GM23338 (cell line): Measurements from ENCODE around the gene ENOSF1. TPM values are rescaled to one million over a fixed set of nuclear protein-coding genes. Genes with fewer than 3 reads are reported as not detected.

ENCODE experiments used
- ATAC-seq: fragments of 200-7000 bp; cut with Tn5 transposase; 3 replicates; pipeline ENCODE4 v1.9.1; 2020
- DNase-seq: peaks from one replicate; pipeline ENCODE4 v3.0.0-alpha.2; 2015; ENCODE audit warnings: low spot score
- H2AFZ ChIP-seq: fragments of 200-600 bp; sonication (generic); 2 replicates; pipeline ENCODE4 v1.8.0; 2016; ENCODE audit warnings: antibody characterized with exemption, mild to moderate bottlenecking, moderate library complexity
- H3F3A ChIP-seq: fragments of 200-600 bp; sonication (generic); replicated peaks from 2 replicates; pipeline ENCODE4 v1.8.0; 2017; ENCODE audit warnings: antibody characterized with exemption, mixed run types, low read depth
- H3K27ac ChIP-seq: fragments of 200-600 bp; sonication (generic); 2 replicates; pipeline ENCODE4 v1.6.1; 2016; ENCODE audit warnings: low read depth
- H3K27me3 ChIP-seq: fragments of 200-600 bp; sonication (generic); 2 replicates; pipeline ENCODE4 v1.8.0; 2016; ENCODE audit warnings: mild to moderate bottlenecking, mixed run types, moderate library complexity; ENCODE audit not compliant: insufficient read depth
- H3K36me3 ChIP-seq: fragments of 200-600 bp; sonication (generic); 2 replicates; pipeline ENCODE4 v1.8.0; 2016; ENCODE audit warnings: mild to moderate bottlenecking; ENCODE audit not compliant: insufficient read depth
- H3K4me1 ChIP-seq: fragments of 200-600 bp; sonication (generic); 2 replicates; pipeline ENCODE4 v1.8.0; 2016; ENCODE audit warnings: mild to moderate bottlenecking, moderate library complexity; ENCODE audit not compliant: insufficient read depth
- H3K4me2 ChIP-seq: fragments of 200-600 bp; sonication (generic); 2 replicates; pipeline ENCODE4 v1.7.1; 2017; ENCODE audit warnings: mixed run types
- H3K4me3 ChIP-seq: fragments of 200-600 bp; sonication (generic); 2 replicates; pipeline ENCODE4 v1.6.1; 2016; ENCODE audit warnings: mixed run types
- H3K79me2 ChIP-seq: fragments of 200-600 bp; sonication (generic); replicated peaks from 2 replicates; pipeline ENCODE4 v1.8.0; 2017; ENCODE audit warnings: mild to moderate bottlenecking; ENCODE audit not compliant: insufficient read depth
- H3K9me2 ChIP-seq: fragments of 200-600 bp; sonication (generic); 2 replicates; pipeline ENCODE4 v1.8.0; 2017; ENCODE audit not compliant: insufficient read depth
- H4K20me1 ChIP-seq: fragments of 200-600 bp; sonication (generic); replicated peaks from 2 replicates; pipeline ENCODE4 v1.8.0; 2017; ENCODE audit warnings: mild to moderate bottlenecking; ENCODE audit not compliant: insufficient read depth
- H3K27ac Mint-ChIP-seq: 2 replicates; pipeline ENCODE4 v1.8.0; 2020; ENCODE audit warnings: inconsistent platforms, mild to moderate bottlenecking, moderate library complexity, mixed read lengths
- H3K27me3 Mint-ChIP-seq: 3 replicates; pipeline ENCODE4 v1.8.0; 2022; ENCODE audit warnings: low read depth, mild to moderate bottlenecking, moderate library complexity, mixed read lengths, inconsistent platforms; ENCODE audit not compliant: insufficient read depth, poor library complexity
- H3K36me3 Mint-ChIP-seq: 3 replicates; pipeline ENCODE4 v1.8.0; 2021; ENCODE audit warnings: low read depth, mild to moderate bottlenecking, inconsistent platforms, moderate library complexity, mixed read lengths
- H3K4me1 Mint-ChIP-seq: 3 replicates; pipeline ENCODE4 v1.8.0; 2020; ENCODE audit warnings: mild to moderate bottlenecking, inconsistent platforms, mixed read lengths
- H3K4me3 Mint-ChIP-seq: 3 replicates; pipeline ENCODE4 v1.8.0; 2021; ENCODE audit warnings: moderate library complexity, mild to moderate bottlenecking, inconsistent platforms, mixed read lengths
- H3K9me3 Mint-ChIP-seq: 3 replicates; pipeline ENCODE4 v1.8.0; 2020; ENCODE audit warnings: moderate library complexity, mild to moderate bottlenecking, inconsistent platforms, mixed read lengths
- CREB1 ChIP-seq: fragments of 250-450 bp; sonication (Bioruptor Pico); IDR thresholded peaks from 2 replicates; pipeline ENCODE4 v1.5.0; 2020; ENCODE audit warnings: low read depth, mild to moderate bottlenecking, moderate library complexity
- ETS1 ChIP-seq: IDR thresholded peaks from 2 replicates; pipeline ENCODE4 v1.6.1; 2016; ENCODE audit warnings: antibody characterized with exemption
- EZH2 ChIP-seq: fragments of 200-600 bp; sonication (generic); IDR thresholded peaks from one replicate; pipeline ENCODE4 v1.8.0; 2017; ENCODE audit warnings: antibody characterized with exemption, mild to moderate bottlenecking, low read depth; ENCODE audit not compliant: unreplicated experiment
- EZH2phosphoT487 ChIP-seq: fragments of 200-600 bp; sonication (generic); IDR thresholded peaks from one replicate; pipeline ENCODE4 v1.8.1; 2018; ENCODE audit warnings: antibody characterized with exemption; ENCODE audit not compliant: unreplicated experiment
- JUNB ChIP-seq: IDR thresholded peaks from one replicate; pipeline ENCODE4 v1.6.1; 2016; ENCODE audit warnings: antibody characterized with exemption; ENCODE audit not compliant: unreplicated experiment
- NANOG ChIP-seq: IDR thresholded peaks from 2 replicates; pipeline ENCODE4 v1.6.1; 2016; ENCODE audit warnings: antibody characterized with exemption, borderline replicate concordance
- POLR2AphosphoS5 ChIP-seq: IDR thresholded peaks from 2 replicates; pipeline ENCODE4 v1.6.1; 2016; ENCODE audit warnings: antibody characterized with exemption, low read depth
- ZNF114 ChIP-seq: fragments of 250-450 bp; sonication (Bioruptor Pico); IDR thresholded peaks from 2 replicates; pipeline ENCODE4 v1.5.0; 2020; ENCODE audit warnings: mild to moderate bottlenecking, moderate library complexity
- ZNF331 ChIP-seq: fragments of 250-450 bp; sonication (Bioruptor Pico); IDR thresholded peaks from 2 replicates; pipeline ENCODE4 v1.5.0; 2020; ENCODE audit warnings: low read depth, mild to moderate bottlenecking, moderate library complexity
- polyA plus RNA-seq: library from polyadenylated mRNA; unstranded; fragments of >200 nt; fragmentation: Nextera tagmentation; extraction: Ambion mirVana; gene quantifications from 2 replicates; pipeline ENCODE4 v1.2.1, GENCODE V29; 2016
- total RNA-seq: library from RNA; depleted of rRNA; stranded (reverse); fragments of >200 nt; shearing (Covaris generic); gene quantifications from 2 replicates; pipeline ENCODE4 v1.2.3, GENCODE V29; 2014
- TF ChIP-seq, protein P1 (sequence below): IDR thresholded peaks from one replicate; pipeline ENCODE4 v1.6.1; 2018; ENCODE audit warnings: antibody characterized with exemption; ENCODE audit not compliant: unreplicated experiment

The ENOSF1 gene
- total and polyA plus RNA-seq, 2 experiments from 2014 or later = 30.1 to 36.4 TPM

GRCh38 chr18:688323-688722, 24.1 kb downstream of the ENOSF1 start:
- H3K27ac ChIP-seq = no peak overlapping the region
- no peaks in the 10 kb centered on the region for H3K27me3 ChIP-seq
- Mint-ChIP-seq H3K27ac (no peak overlapping the region), H3K4me3 (no peak overlapping the region), H3K4me1 (peaks cover 36% of the 10 kb centered on the region), H3K27me3 (peaks cover 7% of the 10 kb centered on the region), H3K9me3 (no peaks in the 10 kb centered on the region), H3K36me3 (peaks cover 71% of the 10 kb centered on the region)
- H3K4me1 ChIP-seq = peaks cover 15% of the 10 kb centered on the region; the same call in 1 of the 2 replicates
- H3K4me2 ChIP-seq = no peak overlapping the region
- no peaks in the 10 kb centered on the region for H3K9me2 ChIP-seq
- DNase-seq = no peak
- no peak overlapping the region for H3K4me3 ChIP-seq
- no peaks in the 10 kb centered on the region; the same call in 1 of the 2 replicates for H3K36me3 ChIP-seq
- H4K20me1 ChIP-seq = peaks cover 4% of the 10 kb centered on the region
- no peak overlapping the region for H2AFZ ChIP-seq
- no peaks in the 10 kb centered on the region for H3K79me2 ChIP-seq
- 0 out of 2 replicates have a peak, but pooled peaks cover 2% of the 10 kb centered on the region for H3F3A ChIP-seq
- TF ChIP-seq POLR2AphosphoS5 = no peak
- TF ChIP-seq ZNF114 (CRISPR knock-in tag) = no peak
- no peak for TF ChIP-seq NANOG
- TF ChIP-seq EZH2phosphoT487 = no peak
- TF ChIP-seq, protein P1, sequence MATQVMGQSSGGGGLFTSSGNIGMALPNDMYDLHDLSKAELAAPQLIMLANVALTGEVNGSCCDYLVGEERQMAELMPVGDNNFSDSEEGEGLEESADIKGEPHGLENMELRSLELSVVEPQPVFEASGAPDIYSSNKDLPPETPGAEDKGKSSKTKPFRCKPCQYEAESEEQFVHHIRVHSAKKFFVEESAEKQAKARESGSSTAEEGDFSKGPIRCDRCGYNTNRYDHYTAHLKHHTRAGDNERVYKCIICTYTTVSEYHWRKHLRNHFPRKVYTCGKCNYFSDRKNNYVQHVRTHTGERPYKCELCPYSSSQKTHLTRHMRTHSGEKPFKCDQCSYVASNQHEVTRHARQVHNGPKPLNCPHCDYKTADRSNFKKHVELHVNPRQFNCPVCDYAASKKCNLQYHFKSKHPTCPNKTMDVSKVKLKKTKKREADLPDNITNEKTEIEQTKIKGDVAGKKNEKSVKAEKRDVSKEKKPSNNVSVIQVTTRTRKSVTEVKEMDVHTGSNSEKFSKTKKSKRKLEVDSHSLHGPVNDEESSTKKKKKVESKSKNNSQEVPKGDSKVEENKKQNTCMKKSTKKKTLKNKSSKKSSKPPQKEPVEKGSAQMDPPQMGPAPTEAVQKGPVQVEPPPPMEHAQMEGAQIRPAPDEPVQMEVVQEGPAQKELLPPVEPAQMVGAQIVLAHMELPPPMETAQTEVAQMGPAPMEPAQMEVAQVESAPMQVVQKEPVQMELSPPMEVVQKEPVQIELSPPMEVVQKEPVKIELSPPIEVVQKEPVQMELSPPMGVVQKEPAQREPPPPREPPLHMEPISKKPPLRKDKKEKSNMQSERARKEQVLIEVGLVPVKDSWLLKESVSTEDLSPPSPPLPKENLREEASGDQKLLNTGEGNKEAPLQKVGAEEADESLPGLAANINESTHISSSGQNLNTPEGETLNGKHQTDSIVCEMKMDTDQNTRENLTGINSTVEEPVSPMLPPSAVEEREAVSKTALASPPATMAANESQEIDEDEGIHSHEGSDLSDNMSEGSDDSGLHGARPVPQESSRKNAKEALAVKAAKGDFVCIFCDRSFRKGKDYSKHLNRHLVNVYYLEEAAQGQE = no peak
- TF ChIP-seq CREB1 (CRISPR knock-in tag) = no peak
- no peak for TF ChIP-seq ZNF331 (CRISPR knock-in tag)
- TF ChIP-seq JUNB = no peak
- ATAC-seq = no peak

GRCh38 chr18:686339-687111, 25.9 kb downstream of the ENOSF1 start:
- Histone ChIP-seq H4K20me1 (peaks cover 4% of the 10 kb centered on the region), H3K4me1 (peaks cover 15% of the 10 kb centered on the region; the same call in 1 of the 2 replicates)
- peak overlapping the region; percentile 38 for H3K4me3 Mint-ChIP-seq
- TF ChIP-seq NANOG (no peak), EZH2 (no peak), ETS1 (no peak), POLR2AphosphoS5 (0 out of 2 replicates have a peak, but pooled peaks have one; percentile 33), CREB1 (CRISPR knock-in tag) (no peak)

More at GRCh38 chr18:686339-687111, 25.9 kb downstream of the ENOSF1 start:
- H3K9me2 ChIP-seq = no peaks in the 10 kb centered on the region
- H3K4me1 Mint-ChIP-seq = peaks cover 36% of the 10 kb centered on the region
- peaks cover 70% of the 10 kb centered on the region for H3K36me3 Mint-ChIP-seq
- peak overlapping the region; percentile 51; the same call in 1 of the 2 replicates for H3K27ac ChIP-seq
- H3K27me3 Mint-ChIP-seq = peaks cover 7% of the 10 kb centered on the region
- no peak overlapping the region for H2AFZ ChIP-seq
- peak overlapping the region; percentile 58 for H3K4me2 ChIP-seq
- H3K79me2 ChIP-seq = no peaks in the 10 kb centered on the region
- H3K9me3 Mint-ChIP-seq = no peaks in the 10 kb centered on the region
- peaks cover 11% of the 10 kb centered on the region; the same call in 1 of the 2 replicates for H3K36me3 ChIP-seq
- no peaks in the 10 kb centered on the region for H3K27me3 ChIP-seq
- peak overlapping the region; percentile 33; the same call in 1 of the 2 replicates for H3K27ac Mint-ChIP-seq
- 0 out of 2 replicates have a peak, but pooled peaks cover 2% of the 10 kb centered on the region for H3F3A ChIP-seq
- peak; percentile 60 for DNase-seq
- H3K4me3 ChIP-seq = no peak overlapping the region
- ATAC-seq = peak; percentile 89
